Upper lobe of left lung (tissue), 4 donors: ENCODE data around the gene SPACA5.

ENCODE experiments used
- CTCF ChIP-seq, 6 experiments: fragments of 450-650 bp in 4 of 6; fragments of 200-600 bp in 2 of 6; sonication (generic) in 2 of 6; IDR thresholded peaks; one replicate each; pipeline ENCODE4 v1.5.1; 2016 to 2019; ENCODE audit warnings: antibody characterized with exemption in 6 of 6
- EP300 ChIP-seq, 4 donors: sonication (generic); formaldehyde crosslinking; IDR thresholded peaks; one replicate each; pipeline ENCODE4 v1.5.1; 2017; ENCODE audit warnings: antibody characterized with exemption in 4 of 4, control low read depth in 2 of 4
- POLR2A ChIP-seq, 4 donors: fragments of 450-650 bp; IDR thresholded peaks; one replicate each; pipeline ENCODE4 v1.5.1; 2016 to 2017; ENCODE audit warnings: antibody characterized with exemption in 4 of 4, mild to moderate bottlenecking in 2 of 4
- POLR2AphosphoS5 ChIP-seq, 2 donors: sonication (generic); formaldehyde crosslinking; IDR thresholded peaks; one replicate each; pipeline ENCODE4 v1.5.1; 2017; ENCODE audit warnings: antibody characterized with exemption in 2 of 2

GRCh38 chrX:47976254-47977151 is 30.3 kb upstream of the SPACA5 start:
- no peak for TF ChIP-seq POLR2A (IDR thresholded peaks at IDR 0.05)
- TF ChIP-seq CTCF (IDR thresholded peaks at IDR 0.05), result no peak
- no peak for TF ChIP-seq POLR2AphosphoS5 (IDR thresholded peaks at IDR 0.05)
- no peak for TF ChIP-seq EP300 (IDR thresholded peaks at IDR 0.05)
